Subcutaneous adipose tissue (tissue), 4 donors: ENCODE data around the gene MPC1. TPM values are rescaled to one million over a fixed set of nuclear protein-coding genes. Genes with fewer than 3 reads are reported as not detected.

Experiments
- CTCF ChIP-seq: fragments of 450-650 bp; IDR thresholded peaks from one replicate; pipeline ENCODE4 v1.5.1; 2016; ENCODE audit warnings: low read depth, mild to moderate bottlenecking, control low read depth, antibody characterized with exemption, moderate library complexity
- total RNA-seq, 4 donors: library from RNA; depleted of rRNA; stranded (reverse); fragments of >200 nt; gene quantifications; one replicate each; pipeline ENCODE4 v1.1.0, GENCODE V29; 2016

Gene MPC1
- total RNA-seq, 4 donors from 2014 or later, result 59.7 to 118 (median 94.1) TPM

GRCh38 chr6:166405386-166405785, 22.6 kb upstream of the MPC1 start:
- TF ChIP-seq CTCF, result no peak

- TF ChIP-seq CTCF, result no peak
Measured at GRCh38 chr6:166402582-166403277, 20.0 kb upstream of the MPC1 start.

- TF ChIP-seq CTCF, result no peak
Measured at GRCh38 chr6:166400181-166400580, 17.4 kb upstream of the MPC1 start.

- no peak for TF ChIP-seq CTCF
Measured at GRCh38 chr6:166398348-166398747, 15.6 kb upstream of the MPC1 start.

GRCh38 chr6:166397849-166398248, 15.1 kb upstream of the MPC1 start:
- no peak for TF ChIP-seq CTCF

- TF ChIP-seq CTCF, result no peak
Measured at GRCh38 chr6:166395778-166396177, 13.0 kb upstream of the MPC1 start.

GRCh38 chr6:166395351-166395750, 12.6 kb upstream of the MPC1 start:
- no peak for TF ChIP-seq CTCF
